Activated CD4-positive, alpha-beta T cell treated with anti-CD3 and anti-CD28 coated beads, Interleukin-2, Interleukin-4, amounts not matched to agents 100 ng/mL and 50 ng/mL, durations not matched to agents 16 hours and 8 hours (primary cell): ENCODE measurements around the gene LHX2.

ENCODE experiments used
- DNase-seq: peaks from one replicate; pipeline ENCODE4 v3.0.0-alpha.2; 2020; ENCODE audit warnings: low spot score

The LHX2 gene

GRCh38 chr9:124013309-124014210 is 2.0 kb downstream of the LHX2 start:
- no peak for DNase-seq

GRCh38 chr9:124014211-124014955 is 2.8 kb downstream of the LHX2 start:
- DNase-seq = no peak

DNA sequence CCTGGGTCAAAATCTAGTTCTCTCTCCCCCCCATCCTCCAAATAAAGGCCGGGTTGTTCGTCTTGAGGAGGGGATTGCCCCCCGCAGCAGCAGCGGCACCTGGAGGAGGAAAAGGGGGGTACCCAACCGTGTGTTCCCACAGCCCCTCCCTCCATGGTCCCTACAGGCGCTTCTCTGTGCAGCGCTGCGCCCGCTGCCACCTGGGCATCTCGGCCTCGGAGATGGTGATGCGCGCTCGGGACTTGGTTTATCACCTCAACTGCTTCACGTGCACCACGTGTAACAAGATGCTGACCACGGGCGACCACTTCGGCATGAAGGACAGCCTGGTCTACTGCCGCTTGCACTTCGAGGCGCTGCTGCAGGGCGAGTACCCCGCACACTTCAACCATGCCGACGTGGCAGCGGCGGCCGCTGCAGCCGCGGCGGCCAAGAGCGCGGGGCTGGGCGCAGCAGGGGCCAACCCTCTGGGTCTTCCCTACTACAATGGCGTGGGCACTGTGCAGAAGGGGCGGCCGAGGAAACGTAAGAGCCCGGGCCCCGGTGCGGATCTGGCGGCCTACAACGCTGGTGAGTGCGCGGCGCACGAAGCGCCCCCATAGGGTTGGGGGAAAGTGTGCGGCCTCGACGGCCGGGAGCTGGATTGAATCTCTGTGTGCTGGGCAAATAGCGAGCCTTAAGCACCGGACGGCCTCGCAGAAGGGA is 3.5 kb downstream of the LHX2 start:
- no peak for DNase-seq

DNA sequence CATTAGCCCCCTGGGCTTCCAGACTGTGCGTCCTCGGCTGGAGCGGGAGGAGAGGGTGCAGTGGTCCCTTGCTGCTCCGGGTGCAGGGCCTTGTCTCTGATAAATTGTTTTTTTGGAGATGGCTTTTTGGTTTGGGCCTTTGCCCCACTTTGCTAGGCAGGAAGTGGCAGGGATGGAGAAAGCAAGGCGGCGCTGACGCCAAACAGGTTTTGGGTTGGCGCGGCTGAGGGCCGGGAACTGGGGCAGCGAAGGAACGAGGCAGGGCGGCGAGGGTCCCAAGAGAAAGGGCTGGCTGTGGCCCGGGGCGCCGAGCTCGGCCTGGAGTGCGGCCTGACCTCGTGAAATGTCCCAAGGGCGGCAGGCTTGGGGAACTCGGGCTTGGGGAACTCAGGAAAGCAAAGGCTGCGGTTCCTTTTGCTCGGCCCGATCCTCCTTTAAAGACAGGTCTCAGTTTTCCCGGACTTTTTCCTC is 4.1 kb downstream of the LHX2 start:
- no peak for DNase-seq

DNA sequence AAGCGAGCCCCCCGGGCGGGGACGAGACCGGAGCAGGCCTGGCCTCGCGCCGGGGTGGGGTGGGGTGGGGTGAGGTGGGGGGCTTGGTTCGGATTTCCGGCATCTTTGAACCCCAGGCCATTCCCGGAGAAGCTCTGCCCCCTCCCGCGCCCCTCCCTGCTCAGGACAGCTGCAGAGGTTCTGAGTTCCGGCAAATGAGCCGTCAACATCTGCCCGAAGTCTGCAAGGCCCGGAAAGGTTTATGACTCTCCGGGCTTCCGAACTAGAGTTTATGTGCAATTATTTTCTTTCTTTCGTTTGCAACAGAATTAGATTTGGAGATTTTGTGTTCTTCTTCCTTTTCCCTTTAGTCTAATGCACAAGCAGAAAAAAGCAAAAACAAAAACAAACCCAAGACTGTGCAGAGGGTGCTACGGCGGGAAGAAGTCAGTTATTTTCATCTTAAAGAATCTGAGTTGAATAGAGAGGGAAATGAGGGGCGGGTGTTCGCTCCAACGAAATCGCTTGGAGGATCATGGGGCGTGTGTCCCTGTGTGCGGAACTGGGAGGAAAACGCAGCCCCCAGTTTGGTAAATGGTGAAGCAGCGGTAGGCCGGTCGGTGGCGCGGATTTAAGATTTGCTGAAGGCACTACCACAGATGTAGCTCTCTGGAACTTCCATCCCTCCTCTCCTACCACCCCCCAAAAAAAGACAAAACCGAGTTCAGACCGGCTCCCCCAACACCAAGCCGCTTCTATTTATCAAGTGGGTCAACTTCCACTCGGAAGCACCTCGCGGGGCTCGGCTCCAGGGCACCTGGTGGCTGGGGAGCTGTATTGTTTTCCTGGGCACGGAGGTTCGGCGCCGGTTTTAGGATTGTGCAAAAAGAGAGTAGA is 4.8 kb downstream of the LHX2 start:
- no peak for DNase-seq

DNA sequence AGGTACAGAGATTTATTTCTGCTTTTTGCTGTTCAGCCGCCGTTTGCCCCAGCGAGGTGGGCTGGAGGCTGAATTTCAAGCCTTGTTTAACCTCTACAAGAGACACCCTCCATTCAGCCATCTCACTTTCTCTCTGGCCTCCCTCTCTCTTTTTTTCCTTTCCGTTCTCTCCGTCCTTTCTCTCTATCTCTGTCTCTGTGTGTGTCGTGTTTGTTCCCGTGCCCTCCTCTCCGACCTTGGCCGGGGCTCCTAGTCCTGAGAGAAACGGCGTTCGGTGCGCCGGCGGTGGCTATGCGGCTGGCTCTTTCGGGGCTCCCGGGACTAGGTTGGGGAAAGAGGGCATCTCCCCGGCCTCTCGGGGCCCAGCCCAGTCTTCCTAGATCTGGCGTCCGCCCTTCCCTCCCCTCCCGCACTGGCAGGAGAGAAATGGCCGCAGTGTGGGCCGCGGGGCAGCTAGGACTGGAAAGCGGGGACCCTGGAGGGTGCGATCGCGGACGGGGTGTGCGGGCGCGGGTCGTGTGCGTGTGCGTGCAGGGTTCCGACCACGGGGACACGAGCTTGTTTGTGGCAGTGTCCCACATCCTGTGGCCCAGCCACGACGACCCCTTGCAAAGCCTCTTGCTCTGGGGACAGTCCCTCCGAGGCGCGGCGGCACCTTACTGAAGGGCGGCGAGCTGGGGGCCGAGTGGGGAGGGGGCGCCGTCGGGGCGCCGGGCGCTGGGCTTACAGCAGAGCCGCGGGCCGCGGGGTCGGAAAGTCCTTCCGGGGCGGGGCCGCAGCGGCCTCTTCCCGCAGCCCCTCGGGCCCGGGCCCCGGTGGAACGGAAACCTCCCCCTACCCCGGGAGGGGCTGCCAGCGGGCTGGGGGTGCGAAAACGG is 5.7 kb downstream of the LHX2 start:
- no peak for DNase-seq

DNA sequence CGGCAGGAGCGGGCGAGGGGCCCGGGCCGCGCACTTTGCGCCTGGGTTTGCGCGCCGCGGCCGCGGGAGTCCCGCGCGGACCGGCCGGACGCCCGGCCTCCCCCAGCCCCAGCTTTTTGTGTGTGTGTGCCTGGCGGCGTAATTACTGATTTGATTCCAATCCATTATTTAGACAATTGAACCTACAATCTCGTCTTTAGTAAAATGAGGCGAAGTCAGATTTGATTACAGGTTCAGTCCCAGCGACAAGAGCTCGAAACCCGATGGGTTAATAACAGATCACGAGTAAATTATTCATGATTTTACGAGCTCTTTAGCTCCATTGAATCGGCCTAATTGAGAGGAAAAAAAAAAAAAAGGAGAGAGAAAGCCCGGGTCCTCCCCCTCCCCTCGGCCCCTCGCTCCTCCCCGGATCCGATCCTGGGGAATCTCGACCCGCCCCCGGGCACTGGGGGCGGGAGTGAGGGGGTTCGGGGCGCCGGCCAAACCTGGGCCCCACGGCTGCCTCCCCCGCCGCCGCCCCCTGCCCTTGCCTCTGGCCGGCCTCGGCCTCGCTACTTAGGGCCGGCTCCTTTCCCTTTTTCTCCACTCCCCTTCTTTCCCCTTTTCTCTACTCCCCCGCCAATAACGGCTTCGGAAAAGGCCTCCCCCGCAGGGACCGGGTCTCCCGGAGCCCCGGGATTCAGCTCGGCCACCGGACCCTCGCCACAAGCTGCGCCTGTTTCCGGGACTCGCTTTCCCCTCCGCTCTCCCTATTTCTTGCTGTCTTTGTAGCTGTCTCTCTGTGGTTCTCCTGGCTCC is 6.6 kb downstream of the LHX2 start:
- DNase-seq = no peak

DNA sequence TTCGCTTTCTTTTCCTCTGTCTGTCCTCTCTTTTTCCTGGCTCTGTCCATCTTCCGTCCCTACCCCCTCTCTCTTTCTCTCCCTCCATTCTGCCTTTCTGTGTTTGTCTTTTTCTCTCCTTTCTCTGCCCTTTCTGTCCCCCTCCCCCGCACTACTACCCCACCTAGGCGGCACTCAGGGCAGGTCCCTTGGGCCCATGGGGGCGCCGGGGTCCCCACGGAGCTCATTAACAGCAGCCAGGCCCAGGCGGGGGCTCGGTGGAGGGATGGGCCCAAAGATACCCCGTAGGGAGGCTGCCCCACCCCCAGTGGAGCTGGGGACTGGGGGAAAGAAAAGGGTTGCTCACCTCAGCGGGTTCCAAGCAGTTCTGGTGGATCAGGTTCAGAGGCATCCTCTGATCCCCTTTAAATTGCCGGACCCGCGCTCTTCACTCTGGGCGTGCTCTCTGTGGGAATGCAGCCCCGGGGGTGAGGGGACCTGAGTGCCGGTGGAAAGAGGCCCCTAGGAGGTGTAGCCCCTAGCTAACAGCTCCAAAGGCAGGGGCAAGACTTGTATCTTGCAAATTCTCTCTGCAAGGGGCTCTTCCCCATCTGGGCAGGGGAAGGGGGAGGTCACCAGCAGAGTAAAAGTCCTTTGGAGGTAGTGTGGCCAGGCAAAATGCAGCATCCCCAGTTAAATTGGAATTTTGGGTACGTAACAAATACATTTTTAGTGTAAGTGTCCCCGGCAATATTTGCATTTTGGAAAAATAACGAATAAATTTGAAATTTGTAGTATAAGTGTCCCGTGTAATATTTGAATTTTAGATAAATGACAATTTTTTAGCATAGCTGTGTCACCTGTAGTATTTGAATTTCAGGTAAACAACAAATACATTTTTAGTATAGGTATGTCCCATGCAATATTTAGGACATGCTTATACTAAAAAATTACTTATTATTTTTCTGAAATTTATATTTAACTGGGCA is 7.4 kb downstream of the LHX2 start:
- DNase-seq = no peak

GRCh38 chr9:124019771-124020519 is 8.4 kb downstream of the LHX2 start:
- no peak for DNase-seq

- no peak for DNase-seq
Measured at GRCh38 chr9:124020520-124021384, 9.2 kb downstream of the LHX2 start.

DNA sequence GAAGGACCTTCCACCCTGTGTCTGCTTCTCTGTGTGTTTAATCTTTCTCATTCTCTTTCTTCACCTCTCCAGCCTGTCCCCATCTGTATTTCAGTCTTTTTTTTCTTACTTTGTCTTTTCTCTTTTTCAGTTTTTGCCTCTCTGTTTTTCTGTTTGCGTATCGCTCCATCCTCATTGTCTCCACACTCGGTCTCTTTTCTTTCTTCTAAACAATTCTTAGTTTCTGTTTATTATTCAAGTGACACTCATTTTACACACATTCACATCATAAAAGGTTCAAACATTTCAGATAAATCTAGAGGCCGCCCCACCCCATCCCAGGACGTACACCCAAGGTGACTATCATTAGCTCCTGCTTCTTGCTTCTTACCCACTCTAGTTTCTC is 9.8 kb downstream of the LHX2 start:
- DNase-seq = no peak

- DNase-seq = no peak
Measured at GRCh38 chr9:124022201-124023121, 10.9 kb downstream of the LHX2 start.

DNA sequence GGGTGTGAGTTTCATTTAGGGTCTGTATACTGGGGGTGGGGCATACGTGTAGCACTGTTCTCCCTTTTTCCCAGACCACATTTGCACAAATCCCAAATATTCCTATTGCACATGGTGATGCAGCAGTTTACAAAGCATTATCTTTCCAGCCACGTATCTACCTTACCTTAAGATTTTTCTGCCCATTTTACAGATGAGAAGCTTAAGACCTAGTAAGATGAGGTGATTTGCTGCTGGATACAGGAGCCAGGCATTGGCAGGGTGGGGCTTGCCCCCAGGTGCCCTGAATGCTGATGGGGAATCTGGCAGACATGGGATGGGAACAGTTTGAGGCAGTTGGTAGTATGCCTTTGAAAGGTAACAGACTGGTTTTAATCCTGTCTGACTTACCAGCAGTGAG is 12.5 kb downstream of the LHX2 start:
- no peak for DNase-seq

DNA sequence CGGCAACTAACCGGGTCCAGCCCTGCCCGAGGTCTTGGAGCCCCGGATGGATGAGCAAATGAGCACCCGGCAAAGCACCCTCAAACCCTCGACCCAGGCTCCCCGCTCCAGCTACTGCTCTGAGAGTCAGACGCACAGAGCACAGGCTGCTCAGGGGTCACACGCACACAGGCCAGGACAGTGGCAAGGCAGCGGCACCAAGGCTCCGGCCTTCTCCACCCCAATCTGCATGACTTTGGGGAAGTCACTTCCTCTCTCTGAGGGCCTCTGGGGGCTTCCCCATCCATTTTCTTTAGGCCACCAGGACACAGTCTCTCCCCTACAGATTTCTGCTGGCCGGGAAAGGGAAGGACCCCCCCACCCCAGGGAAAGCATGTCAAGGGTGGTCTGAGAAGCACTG is 18.0 kb downstream of the LHX2 start:
- no peak for DNase-seq

DNA sequence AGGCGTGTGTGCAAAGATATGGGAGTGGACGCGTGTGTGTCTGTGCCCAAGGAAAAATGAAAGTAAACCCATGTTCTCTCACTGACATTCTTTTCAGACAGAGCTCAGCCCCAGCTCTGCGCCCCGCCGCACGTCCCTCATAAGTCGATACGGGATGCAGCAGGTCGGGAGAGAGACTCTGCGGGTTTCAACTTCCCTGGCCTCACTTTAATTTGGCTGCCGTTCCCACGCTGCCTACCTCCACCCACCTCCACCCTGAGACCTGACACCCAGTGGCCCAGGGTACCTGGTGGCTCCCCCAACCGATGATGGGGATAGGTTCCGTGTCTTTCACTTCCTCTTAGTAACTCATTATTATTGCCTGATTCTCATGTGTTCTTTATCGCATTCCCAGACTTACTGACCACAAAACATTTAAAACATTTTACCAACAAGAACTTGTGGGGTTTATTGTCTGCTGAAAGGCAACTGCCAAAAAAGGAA is 19.4 kb downstream of the LHX2 start:
- no peak for DNase-seq

- no peak for DNase-seq
Measured at GRCh38 chr9:124032247-124032646, 20.7 kb downstream of the LHX2 start.
